Keratinocyte (primary cell): Measurements from ENCODE around the gene GCC1. TPM values are rescaled to one million over a fixed set of nuclear protein-coding genes. Genes with fewer than 3 reads are reported as not detected.

ENCODE experiments used
- DNase-seq: peaks from one replicate; pipeline ENCODE4 v3.0.0-alpha.2; 2011; ENCODE audit warnings: low read depth, missing footprints, low spot score
- FAIRE-seq: peaks from 2 replicates; lab custom pipeline; 2011; peaks lifted over from hg19 to GRCh38; lab: Jason Lieb, UNC
- H2AFZ ChIP-seq: 2 replicates; pipeline ENCODE4 v1.6.0; 2012; ENCODE audit warnings: low read length, control low read depth, inconsistent platforms; ENCODE audit not compliant: control insufficient read depth
- H3K27ac ChIP-seq: 2 replicates; pipeline ENCODE4 v1.5.1; 2011; ENCODE audit warnings: low read length; ENCODE audit not compliant: control insufficient read depth, insufficient read depth
- H3K27me3 ChIP-seq: 3 replicates; pipeline ENCODE4 v1.6.0; 2011; ENCODE audit warnings: low read length; ENCODE audit not compliant: control insufficient read depth, insufficient read depth; ENCODE audit errors: extremely low read depth
- H3K36me3 ChIP-seq, 2 experiments: 2 replicates in 1 of 2; 3 replicates in 1 of 2; pipeline ENCODE4 v1.5.1; 2011; ENCODE audit warnings: low read length in 2 of 2, mild to moderate bottlenecking in 1 of 2; ENCODE audit not compliant: control insufficient read depth in 2 of 2, insufficient read depth in 2 of 2; ENCODE audit errors: extremely low read depth in 1 of 2
- H3K4me1 ChIP-seq: 3 replicates; pipeline ENCODE4 v1.5.1; 2011; ENCODE audit warnings: low read length; ENCODE audit not compliant: control insufficient read depth, insufficient read depth; ENCODE audit errors: extremely low read depth
- H3K4me2 ChIP-seq: 3 replicates; pipeline ENCODE4 v1.6.0; 2011; ENCODE audit warnings: low read depth, low read length; ENCODE audit not compliant: control insufficient read depth, insufficient read depth; ENCODE audit errors: extremely low read depth
- H3K4me3 ChIP-seq, 3 experiments: fragments of 200-600 bp in 1 of 3; sonication (generic) in 1 of 3; 2 replicates in 2 of 3; 3 replicates in 1 of 3; pipeline ENCODE4 v1.5.1; 2011 to 2016; ENCODE audit warnings: low read length in 3 of 3, mild to moderate bottlenecking in 3 of 3, control low read depth in 2 of 3, inconsistent platforms in 1 of 3, low read depth in 1 of 3, mixed read lengths in 1 of 3, mixed run types in 1 of 3, moderate library complexity in 1 of 3; ENCODE audit not compliant: control insufficient read depth in 2 of 3, insufficient read depth in 2 of 3; ENCODE audit errors: extremely low read depth in 1 of 3
- H3K79me2 ChIP-seq: 2 replicates; pipeline ENCODE4 v1.6.0; 2012; ENCODE audit warnings: low read length; ENCODE audit not compliant: control insufficient read depth, insufficient read depth
- H3K9ac ChIP-seq: 3 replicates; pipeline ENCODE4 v1.6.0; 2011; ENCODE audit warnings: low read length; ENCODE audit not compliant: control insufficient read depth, insufficient read depth; ENCODE audit errors: extremely low read depth
- H3K9me1 ChIP-seq: 3 replicates; pipeline ENCODE4 v1.6.0; 2011; ENCODE audit warnings: low read length; ENCODE audit not compliant: control insufficient read depth, insufficient read depth; ENCODE audit errors: extremely low read depth
- H3K9me3 ChIP-seq: 2 replicates; pipeline ENCODE4 v1.5.1; 2012; ENCODE audit warnings: low read depth, low read length; ENCODE audit not compliant: control insufficient read depth
- H4K20me1 ChIP-seq: 3 replicates; pipeline ENCODE4 v1.6.0; 2011; ENCODE audit warnings: low read length; ENCODE audit not compliant: control insufficient read depth, insufficient read depth; ENCODE audit errors: extremely low read depth
- EZH2 ChIP-seq: IDR thresholded peaks from one replicate; pipeline ENCODE4 v1.6.1; 2012; ENCODE audit warnings: inconsistent platforms, mild to moderate bottlenecking, low read length, moderate library complexity
- dilution Hi-C: fragments of 300-500 bp; cut with MboI; formaldehyde crosslinking; loops from one replicate; pipeline ENCODE4 v1.7.0; 2020; ENCODE audit warnings: low sequenced_read_pairs; ENCODE audit not compliant: extremely low pct_ligation_motif_present
- polyA plus RNA-seq, 5 experiments: library from polyadenylated mRNA; depleted of rRNA in 3 of 5; stranded (reverse) in 3 of 5; stranded (forward) in 1 of 5; unstranded in 1 of 5; fragments of >200 nt; gene quantifications; 1 replicate in 1 of 5; 2 replicates in 3 of 5; 3 replicates in 1 of 5; pipeline versions ENCODE4 v1.2.1 to v1.2.3, GENCODE V29; 2011 to 2012; ENCODE audit warnings: missing spikeins in 2 of 5, low read depth in 1 of 5, low replicate concordance in 1 of 5
- TF ChIP-seq, protein P1 (sequence below), 3 experiments: IDR thresholded peaks in 1 of 3; conservative IDR thresholded peaks in 1 of 3; optimal IDR thresholded peaks in 1 of 3; 2 replicates in 2 of 3; 3 replicates in 1 of 3; pipeline versions ENCODE3 to v1.5.1; 2011; ENCODE audit warnings: low read length in 3 of 3, mild to moderate bottlenecking in 3 of 3, moderate library complexity in 2 of 3, control low read depth in 1 of 3, inconsistent platforms in 1 of 3; ENCODE audit not compliant: insufficient read depth in 2 of 3; ENCODE audit errors: extremely low read depth in 1 of 3

Gene GCC1
- polyA plus RNA-seq, 1 donor (not counting 4 experiments of a cell fraction or from before 2014, with no cell fraction given): 8.9 TPM

GRCh38 chr7:127534636-127535035 is 50.8 kb downstream of the GCC1 start:
- no peak overlapping the region for H3K27ac ChIP-seq
- FAIRE-seq (no peak), DNase-seq (no peak)
- H3K9me1 ChIP-seq: no peaks in the 10 kb centered on the region
- no peak overlapping the region for H3K4me2 ChIP-seq
- peaks cover 27% of the 10 kb centered on the region for H3K27me3 ChIP-seq
- no peak overlapping the region for H3K9ac ChIP-seq
- no peaks in the 10 kb centered on the region for H3K9me3 ChIP-seq
- no peaks in the 10 kb centered on the region for H4K20me1 ChIP-seq
- no peak overlapping the region for H3K4me3 ChIP-seq
- TF ChIP-seq, protein P1, sequence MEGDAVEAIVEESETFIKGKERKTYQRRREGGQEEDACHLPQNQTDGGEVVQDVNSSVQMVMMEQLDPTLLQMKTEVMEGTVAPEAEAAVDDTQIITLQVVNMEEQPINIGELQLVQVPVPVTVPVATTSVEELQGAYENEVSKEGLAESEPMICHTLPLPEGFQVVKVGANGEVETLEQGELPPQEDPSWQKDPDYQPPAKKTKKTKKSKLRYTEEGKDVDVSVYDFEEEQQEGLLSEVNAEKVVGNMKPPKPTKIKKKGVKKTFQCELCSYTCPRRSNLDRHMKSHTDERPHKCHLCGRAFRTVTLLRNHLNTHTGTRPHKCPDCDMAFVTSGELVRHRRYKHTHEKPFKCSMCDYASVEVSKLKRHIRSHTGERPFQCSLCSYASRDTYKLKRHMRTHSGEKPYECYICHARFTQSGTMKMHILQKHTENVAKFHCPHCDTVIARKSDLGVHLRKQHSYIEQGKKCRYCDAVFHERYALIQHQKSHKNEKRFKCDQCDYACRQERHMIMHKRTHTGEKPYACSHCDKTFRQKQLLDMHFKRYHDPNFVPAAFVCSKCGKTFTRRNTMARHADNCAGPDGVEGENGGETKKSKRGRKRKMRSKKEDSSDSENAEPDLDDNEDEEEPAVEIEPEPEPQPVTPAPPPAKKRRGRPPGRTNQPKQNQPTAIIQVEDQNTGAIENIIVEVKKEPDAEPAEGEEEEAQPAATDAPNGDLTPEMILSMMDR (optimal IDR thresholded peaks at IDR 0.05 in 1 of 3, IDR thresholded peaks at IDR 0.05 in 1 of 3, conservative IDR thresholded peaks at IDR 0.05 in 1 of 3; ENCODE audit: extremely low read depth in 1 of 3, insufficient read depth in 2 of 3, low read length in 3 of 3): no peak
- no peak for TF ChIP-seq EZH2
- H3K36me3 ChIP-seq: no peaks in the 10 kb centered on the region
- no peaks in the 10 kb centered on the region for H3K4me1 ChIP-seq
- no peak overlapping the region for H2AFZ ChIP-seq
- dilution Hi-C loops: no loop called here
- H3K79me2 ChIP-seq: no peaks in the 10 kb centered on the region

DNA sequence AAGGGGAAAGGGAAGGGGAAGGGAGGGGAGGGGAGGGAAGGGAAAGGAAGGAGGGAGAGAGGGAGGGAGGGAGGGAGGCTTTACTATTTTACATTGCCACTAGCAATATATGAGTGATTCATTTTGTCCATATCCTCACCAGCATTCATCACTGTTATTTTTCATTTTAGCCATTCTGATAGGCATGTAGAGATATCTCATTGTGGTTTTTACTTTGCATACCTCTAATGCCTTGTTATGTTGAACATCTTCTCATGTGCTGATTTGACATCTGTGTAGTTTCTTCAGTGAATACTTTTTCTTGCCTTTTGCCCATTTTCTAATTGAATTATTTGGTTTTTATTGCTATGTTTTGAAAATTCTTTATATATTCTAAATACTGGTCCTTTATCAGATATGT is 52.7 kb downstream of the GCC1 start:
- H3K4me1 ChIP-seq: no peaks in the 10 kb centered on the region
- no peak overlapping the region for H3K9ac ChIP-seq
- H3K27me3 ChIP-seq: peaks cover 26% of the 10 kb centered on the region
- H3K9me3 ChIP-seq: no peaks in the 10 kb centered on the region
- H2AFZ ChIP-seq: no peak overlapping the region
- H3K4me2 ChIP-seq: no peak overlapping the region
- no peaks in the 10 kb centered on the region for H3K79me2 ChIP-seq
- no peaks in the 10 kb centered on the region for H3K9me1 ChIP-seq
- TF ChIP-seq EZH2: no peak
- TF ChIP-seq, protein P1 (optimal IDR thresholded peaks at IDR 0.05 in 1 of 3, IDR thresholded peaks at IDR 0.05 in 1 of 3, conservative IDR thresholded peaks at IDR 0.05 in 1 of 3; ENCODE audit: extremely low read depth in 1 of 3, insufficient read depth in 2 of 3, low read length in 3 of 3): no peak
- H3K27ac ChIP-seq: no peak overlapping the region
- no peak for DNase-seq
- H4K20me1 ChIP-seq: no peaks in the 10 kb centered on the region
- dilution Hi-C loops: no loop called here
- H3K36me3 ChIP-seq: no peaks in the 10 kb centered on the region
- no peak overlapping the region for H3K4me3 ChIP-seq
- FAIRE-seq: no peak
